Measurements from ENCODE around the gene IL3RA.
"Not testable (repeated sequence)": the region's sequence is repeated elsewhere in the genome, so short reads cannot be mapped to it uniquely, and the experiment has no call there.

Gene IL3RA

GRCh38 chrX:1336331-1336943, at the start of gene IL3RA:
IL3RA (plus strand) TSS chrX:1336785; CDS start chrX:1341766, 4,981 bp downstream.
- DNase-seq = no peak

GRCh38 chrX:1289535-1289934, 47.0 kb upstream of the IL3RA start:
- DNase-seq = no peak

GRCh38 chrX:1291110-1291740, 45.4 kb upstream of the IL3RA start:
- no peak for DNase-seq

GRCh38 chrX:1292575-1293290, 43.9 kb upstream of the IL3RA start:
- no peak for DNase-seq

GRCh38 chrX:1294301-1295067, 42.1 kb upstream of the IL3RA start:
- DNase-seq = no peak

GRCh38 chrX:1295550-1295949, 41.0 kb upstream of the IL3RA start:
- DNase-seq = no peak

- DNase-seq = not testable (repeated sequence)
Observed at GRCh38 chrX:1297591-1297990, 39.0 kb upstream of the IL3RA start.

- no peak for DNase-seq
Observed at GRCh38 chrX:1300449-1300848, 36.1 kb upstream of the IL3RA start.

GRCh38 chrX:1305411-1305810, 31.2 kb upstream of the IL3RA start:
- no peak for DNase-seq

- no peak for DNase-seq
Observed at GRCh38 chrX:1306909-1307625, 29.5 kb upstream of the IL3RA start.

GRCh38 chrX:1307626-1308340, 28.8 kb upstream of the IL3RA start:
- no peak for DNase-seq

- DNase-seq = no peak
Observed at GRCh38 chrX:1308476-1308875, 28.1 kb upstream of the IL3RA start.

- not testable (repeated sequence) for DNase-seq
Observed at GRCh38 chrX:1308917-1309316, 27.7 kb upstream of the IL3RA start.

- no peak for DNase-seq
Observed at GRCh38 chrX:1313788-1314187, 22.8 kb upstream of the IL3RA start.

GRCh38 chrX:1316527-1316926, 20.1 kb upstream of the IL3RA start:
- no peak for DNase-seq

- no peak for DNase-seq
Observed at GRCh38 chrX:1321674-1322073, 14.9 kb upstream of the IL3RA start.

- no peak for DNase-seq
Observed at GRCh38 chrX:1322393-1322792, 14.2 kb upstream of the IL3RA start.

GRCh38 chrX:1323315-1323714, 13.3 kb upstream of the IL3RA start:
- no peak for DNase-seq

- DNase-seq = no peak
Observed at GRCh38 chrX:1325515-1326116, 11.0 kb upstream of the IL3RA start.

- no peak for DNase-seq
Observed at GRCh38 chrX:1327651-1328304, 8.8 kb upstream of the IL3RA start.

- DNase-seq = no peak
Observed at GRCh38 chrX:1330605-1331004, 6.0 kb upstream of the IL3RA start.
